SK-N-SH treated with all-trans-retinoic acid at 6 μM for 48 hours (cell line): ENCODE measurements around the gene PTPRN2.

Source experiments
- GLIS3 ChIP-seq: fragments of 250-450 bp; sonication (Bioruptor Pico); IDR thresholded peaks from 2 replicates; pipeline ENCODE4 v1.5.0; 2020; ENCODE audit warnings: mild to moderate bottlenecking, moderate library complexity
- PATZ1 ChIP-seq: fragments of 250-450 bp; sonication (Bioruptor Pico); IDR thresholded peaks from 2 replicates; pipeline ENCODE4 v1.8.0; 2020; ENCODE audit warnings: mild to moderate bottlenecking, moderate library complexity, borderline replicate concordance
- PPARA ChIP-seq: fragments of 250-450 bp; sonication (Bioruptor Pico); IDR thresholded peaks from 2 replicates; pipeline ENCODE4 v1.5.0; 2020; ENCODE audit warnings: mild to moderate bottlenecking, borderline replicate concordance
- RARB ChIP-seq: fragments of 250-450 bp; sonication (Bioruptor Pico); IDR thresholded peaks from 2 replicates; pipeline ENCODE4 v1.8.0; 2021; ENCODE audit warnings: mild to moderate bottlenecking, moderate library complexity
- ZC3H10 ChIP-seq: fragments of 250-450 bp; sonication (Bioruptor Pico); IDR thresholded peaks from 2 replicates; pipeline ENCODE4 v1.5.1; 2021; ENCODE audit warnings: mild to moderate bottlenecking, moderate library complexity
- ZFP3 ChIP-seq: fragments of 250-450 bp; sonication (Bioruptor Pico); IDR thresholded peaks from 2 replicates; pipeline ENCODE4 v1.5.0; 2020; ENCODE audit warnings: mild to moderate bottlenecking, moderate library complexity
- ZNF565 ChIP-seq: fragments of 450-650 bp; formaldehyde crosslinking; conservative IDR thresholded peaks from 2 replicates; pipeline ENCODE4 v1.5.0; 2020; ENCODE audit warnings: low read depth, mild to moderate bottlenecking, moderate library complexity

- no peak for TF ChIP-seq GLIS3 (CRISPR knock-in tag)
- no peak for TF ChIP-seq PATZ1 (CRISPR knock-in tag)
- no peak for TF ChIP-seq PPARA (CRISPR knock-in tag)
- TF ChIP-seq ZC3H10 (CRISPR knock-in tag) = no peak
- TF ChIP-seq RARB (CRISPR knock-in tag) = no peak
- TF ChIP-seq ZFP3 (CRISPR knock-in tag) = no peak
- no peak for TF ChIP-seq ZNF565
Observed at GRCh38 chr7:157977306-157977705, 610.3 kb downstream of the PTPRN2 start.
